GM21737 (cell line): ENCODE measurements around the gene MRPS34.

Experiments used
- ATAC-seq: cut with Tn5 transposase; IDR thresholded peaks from one replicate; pipeline ENCODE4 v1.9.1; 2021; ENCODE audit warnings: mild to moderate bottlenecking, moderate library complexity; ENCODE audit not compliant: unreplicated experiment

MRPS34 gene

DNA sequence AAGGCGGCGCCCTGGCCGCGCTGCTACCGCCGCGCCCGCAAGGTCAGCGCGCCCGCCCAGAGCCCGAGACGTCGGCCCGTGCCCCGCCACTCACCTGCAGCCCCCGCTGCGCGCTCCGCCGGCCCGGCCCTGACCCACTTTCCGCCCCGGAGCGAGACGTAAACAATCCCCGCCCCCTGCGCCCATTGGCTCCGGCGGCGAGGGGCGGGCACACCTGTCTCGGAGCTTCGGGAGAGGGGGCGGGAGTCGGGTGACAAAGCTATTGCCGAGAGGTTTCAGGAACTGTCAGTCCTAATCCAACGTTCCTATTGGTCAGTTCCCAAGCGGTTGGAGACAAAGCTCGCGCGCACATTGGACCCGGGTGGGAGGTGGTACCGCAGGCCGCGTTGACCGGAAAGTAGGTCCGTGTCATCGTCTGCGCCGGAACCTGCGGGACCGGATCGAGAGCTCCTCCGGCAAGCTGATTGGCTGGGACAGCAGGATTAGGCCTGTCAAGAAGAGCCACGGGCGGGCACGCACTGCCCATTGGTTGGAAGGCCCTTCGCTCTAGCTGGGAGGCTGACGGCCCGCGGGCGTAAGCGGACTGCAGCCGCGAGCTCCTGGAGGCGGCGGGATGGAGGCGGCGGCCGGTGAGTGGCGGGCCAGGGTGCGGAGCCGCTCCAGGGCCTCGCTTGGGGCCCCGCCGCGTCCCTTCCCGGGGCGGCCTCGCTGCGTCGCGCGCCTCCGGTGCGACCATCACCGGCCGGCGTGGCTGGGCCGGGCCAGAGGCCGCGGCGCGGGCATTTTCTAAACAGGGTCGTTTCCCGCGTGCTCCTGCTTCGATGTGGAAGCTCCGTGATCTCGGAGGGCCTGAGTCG lies 9.7 kb upstream of the MRPS34 start, which contains the start of the genes NUBP2 and SPSB3:
Gene NUBP2, plus strand, starts transcription at position 553 of the 857 bp plus-strand sequence. Its CDS starts 61 bp downstream, at position 614.
Gene SPSB3, minus strand, starts transcription at position 164 of the 857 bp plus-strand sequence. CDS start 1,088 bp downstream, outside the sequence.
- peak; percentile 81 for ATAC-seq

DNA sequence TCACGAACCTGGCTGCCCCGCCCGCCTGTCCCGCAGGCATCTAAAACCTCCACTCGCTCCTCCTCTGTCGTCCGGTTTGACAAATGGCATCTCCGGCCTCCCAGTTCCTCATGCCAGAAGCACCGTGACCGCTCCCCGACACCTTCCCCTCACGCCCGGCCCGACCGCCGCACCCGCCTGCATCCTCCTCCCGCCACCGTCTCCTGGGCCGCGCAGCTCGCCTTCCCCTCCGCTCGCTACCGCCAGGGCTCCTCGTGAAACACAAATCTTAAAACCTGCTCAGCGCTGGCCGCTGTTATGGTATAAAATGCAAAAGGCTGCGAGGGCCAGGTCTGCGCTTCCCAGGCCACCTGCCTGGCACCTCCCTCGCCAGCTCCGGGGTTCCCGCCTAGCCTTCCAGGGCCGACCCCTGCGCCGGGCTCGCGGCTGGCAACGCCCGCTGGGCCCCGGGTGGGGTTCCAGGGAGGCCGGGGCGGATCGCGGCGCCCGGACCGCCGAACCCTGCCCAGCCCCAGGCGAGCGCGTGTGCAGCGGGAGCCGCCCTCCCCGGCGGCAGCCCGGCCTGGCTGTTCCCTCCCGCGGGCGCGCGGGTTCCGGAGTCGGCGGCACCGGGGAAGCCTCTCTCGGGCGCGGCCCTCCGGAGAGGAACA lies 8.9 kb upstream of the MRPS34 start:
- ATAC-seq: peak; percentile 1

DNA sequence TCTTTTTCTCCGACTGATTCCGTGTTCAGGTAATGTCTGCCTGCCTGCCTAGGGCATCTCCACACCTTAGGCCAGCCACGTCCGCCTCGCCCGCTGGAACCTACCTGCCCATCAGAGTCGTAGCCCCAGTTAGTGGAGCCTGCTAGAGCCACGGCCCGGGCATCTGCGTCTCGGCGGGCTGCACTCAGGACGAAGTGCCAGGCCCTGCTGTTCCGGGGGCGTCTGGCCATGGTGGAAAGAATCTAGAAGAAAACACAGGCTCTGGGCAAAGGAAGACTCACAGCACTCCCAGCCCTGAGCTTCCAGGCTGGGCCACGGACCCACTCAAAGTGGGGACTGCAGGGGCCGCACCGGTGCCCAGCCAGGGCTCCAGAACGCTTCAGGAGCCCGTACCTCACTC lies 8.3 kb upstream of the MRPS34 start:
- ATAC-seq: no peak

DNA sequence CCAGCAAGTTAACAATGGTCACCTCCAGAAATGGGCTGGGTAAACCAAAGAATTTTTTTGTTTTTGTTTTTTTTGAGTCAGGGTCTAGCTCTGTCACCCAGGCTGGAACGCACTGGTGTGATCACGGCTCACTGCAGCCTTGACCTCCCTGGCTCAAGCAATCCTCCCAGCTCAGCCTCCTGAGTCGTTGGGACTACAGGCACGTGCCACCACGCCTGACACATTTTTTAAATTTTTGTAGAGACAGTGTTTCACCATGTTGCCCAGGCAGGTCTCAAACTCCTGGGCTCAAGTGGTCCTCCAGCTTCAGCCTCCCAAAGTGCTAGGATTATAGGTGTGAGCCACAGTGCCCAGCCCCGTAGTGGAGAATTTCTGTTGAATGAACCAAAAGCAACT lies 7.7 kb upstream of the MRPS34 start:
- no peak for ATAC-seq

- ATAC-seq: no peak
Measured at GRCh38 chr16:1779741-1780676, 7.1 kb upstream of the MRPS34 start.

DNA sequence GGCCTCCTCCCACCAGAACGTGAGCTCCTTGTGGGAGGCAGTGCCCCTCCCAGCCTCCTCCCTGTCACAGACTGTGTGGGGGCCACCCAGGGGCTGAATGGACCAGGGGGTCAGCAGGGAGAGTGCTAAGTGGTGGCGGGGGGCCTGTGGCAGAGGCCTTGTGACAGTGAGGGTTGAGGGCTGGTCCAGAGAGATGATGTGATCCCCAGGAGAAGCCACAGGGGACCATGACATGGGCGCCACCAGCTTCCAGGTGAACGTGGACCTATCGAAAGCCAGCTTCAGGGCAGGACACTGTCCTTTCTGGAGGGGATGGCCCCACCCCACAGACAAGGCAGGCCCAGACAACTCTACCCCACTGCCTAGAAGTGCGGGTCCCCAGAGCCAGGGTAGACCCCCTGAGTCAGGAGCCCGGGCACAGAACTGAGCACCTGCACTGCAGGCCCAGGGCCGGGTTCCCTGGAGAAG lies 6.3 kb upstream of the MRPS34 start:
- ATAC-seq: no peak

GRCh38 chr16:1778200-1779179 lies 5.6 kb upstream of the MRPS34 start:
- no peak for ATAC-seq

- no peak for ATAC-seq
Measured at GRCh38 chr16:1777375-1778199, 4.7 kb upstream of the MRPS34 start.

DNA sequence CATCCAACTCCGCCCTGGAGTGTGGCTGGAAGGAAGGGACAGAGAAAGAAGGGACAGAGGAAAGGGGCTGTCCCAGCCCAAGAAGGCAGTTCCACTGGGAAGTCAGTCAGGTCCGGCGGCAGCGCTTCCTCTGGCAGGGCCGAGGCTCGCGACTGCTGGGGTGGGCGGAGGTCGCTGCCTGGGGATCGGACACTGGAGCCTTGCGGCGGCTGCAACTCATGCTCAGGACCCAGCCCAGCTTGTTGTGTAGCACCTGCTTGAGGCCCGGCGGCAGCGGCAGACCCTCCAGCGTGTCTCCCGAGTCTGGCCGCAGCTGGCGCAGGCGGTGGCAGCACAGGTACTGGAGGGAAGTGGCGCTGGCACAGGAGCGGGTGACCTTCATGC lies 4.0 kb upstream of the MRPS34 start:
- no peak for ATAC-seq

- no peak for ATAC-seq
Measured at GRCh38 chr16:1776672-1776955, 3.7 kb upstream of the MRPS34 start.

DNA sequence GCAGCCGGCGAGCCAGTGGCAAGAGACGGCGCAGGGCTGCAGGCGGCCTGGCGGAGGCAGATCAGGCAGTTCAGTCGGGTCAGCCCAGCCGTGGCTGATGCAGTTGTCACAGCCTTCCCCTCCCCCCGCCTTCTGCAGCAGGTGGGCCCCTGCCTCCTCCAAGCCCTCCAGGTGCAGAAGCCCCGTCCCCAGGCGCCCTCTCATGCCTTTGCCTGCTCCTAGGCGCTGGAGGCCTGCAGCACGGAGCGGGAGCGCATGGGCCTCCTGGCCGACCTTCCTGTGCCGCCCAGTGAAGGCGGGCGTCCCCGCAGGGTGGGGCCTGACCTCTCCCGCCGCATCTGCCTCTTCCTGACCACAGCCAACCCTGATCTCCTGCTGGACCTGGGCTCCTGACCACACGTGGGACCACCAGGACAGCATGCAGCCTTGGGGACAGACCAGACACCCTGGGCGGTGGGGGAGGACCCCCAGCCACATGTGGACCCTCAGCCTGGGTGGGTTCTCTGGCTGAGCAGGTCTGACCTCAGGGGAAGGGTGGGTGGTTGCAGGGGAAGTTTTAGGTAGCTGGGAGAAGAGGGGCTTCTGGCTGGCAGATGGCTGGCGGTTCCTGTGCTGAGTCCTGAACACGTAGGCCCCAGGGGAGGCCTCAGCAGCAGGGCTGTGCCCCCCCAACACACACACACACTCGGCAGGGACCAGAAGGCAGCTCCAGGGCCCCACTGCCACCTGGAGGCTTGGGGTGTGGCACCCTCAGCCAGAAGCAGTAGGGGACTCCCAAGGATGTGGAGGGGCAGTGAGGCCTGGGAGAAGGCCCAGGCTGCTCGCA lies 3.1 kb upstream of the MRPS34 start:
- no peak for ATAC-seq

- no peak for ATAC-seq
Measured at GRCh38 chr16:1775006-1775845, 2.3 kb upstream of the MRPS34 start.

DNA sequence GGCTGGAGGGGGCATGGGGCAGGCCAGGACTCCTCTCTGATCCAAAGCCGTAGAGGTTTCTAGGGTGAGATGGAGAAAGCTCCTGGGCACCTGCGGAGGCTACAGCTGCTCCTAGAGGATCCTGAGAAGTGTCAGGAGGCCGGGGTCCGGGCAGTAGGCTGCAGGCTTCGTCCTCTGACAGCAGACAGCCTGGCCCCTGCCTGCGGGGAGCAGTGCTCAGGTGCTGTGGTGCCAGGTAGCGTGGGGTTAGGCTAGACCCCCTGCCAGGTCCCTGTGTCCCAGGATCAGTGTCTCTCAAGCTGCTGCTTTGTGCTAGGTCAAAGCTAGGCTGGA lies 1.5 kb upstream of the MRPS34 start:
- no peak for ATAC-seq

- ATAC-seq: peak; percentile 1
Measured at GRCh38 chr16:1773703-1774447, 941 bp upstream of the MRPS34 start.

- peak; percentile 8 for ATAC-seq
Measured at GRCh38 chr16:1772362-1772907, 499 bp downstream of the MRPS34 start, which contains the start of gene EME2. TSS of gene EME2 (plus strand) at chr16:1772810. CDS start at chr16:1773228, 418 bp downstream.

GRCh38 chr16:1771864-1772361 lies 1.0 kb downstream of the MRPS34 start:
- ATAC-seq: no peak
